ENCODE measurements around the gene SCTR. TPM values are rescaled to one million over a fixed set of nuclear protein-coding genes. Genes with fewer than 3 reads are reported as not detected.

The SCTR gene
- total RNA-seq, 1 experiment from 2014 or later, result not detected

GRCh38 chr2:119402106-119402505 lies 122.2 kb downstream of the SCTR start:
- BruUV-seq (replicated peaks), result no TSS peak
- intact Hi-C loops (cut with micrococcal nuclease; ENCODE audit: unreplicated experiment), result no loop called here
- Histone ChIP-seq H4K20me1 (ENCODE audit: insufficient read depth) (no peaks in the 10 kb centered on the region), H3K27me3 (ENCODE audit: insufficient read depth, low read depth) (no peaks in the 10 kb centered on the region), H3K36me3 (ENCODE audit: low read depth) (no peaks in the 10 kb centered on the region), H3K4me2 (no peak overlapping the region), H3K9me2 (ENCODE audit: insufficient read depth) (no peaks in the 10 kb centered on the region), H3F3A (ENCODE audit: insufficient read depth, low read depth) (peaks cover 17% of the 10 kb centered on the region; the same call in 1 of the 2 replicates), H2AFZ (no peak overlapping the region), H3K79me2 (ENCODE audit: low read depth) (no peaks in the 10 kb centered on the region), H3K27ac (no peak overlapping the region), H3K9me3 (ENCODE audit: insufficient read depth, low read depth) (no peaks in the 10 kb centered on the region), H3K4me3 (no peak overlapping the region), H3K4me1 (replicated peaks; ENCODE audit: insufficient read depth) (peaks cover 21% of the 10 kb centered on the region)
- DNase-seq, result no peak
- POLR2A ChIA-PET (ENCODE audit: unreplicated experiment), result no interaction called here
- CTCF ChIA-PET, result no interaction called here
- no peak for TF ChIP-seq EZH2 (IDR thresholded peaks at IDR 0.05; ENCODE audit: low read depth)
- TF ChIP-seq CTCF (conservative IDR thresholded peaks at IDR 0.05), result no peak

GRCh38 chr2:119397196-119397595 lies 127.1 kb downstream of the SCTR start:
- DNase-seq, result no peak
- no peak overlapping the region for H3K27ac ChIP-seq
- peaks cover 11% of the 10 kb centered on the region for H3K4me1 ChIP-seq (replicated peaks; ENCODE audit: insufficient read depth)
- no peaks in the 10 kb centered on the region for H3K9me2 ChIP-seq (ENCODE audit: insufficient read depth)
- no peaks in the 10 kb centered on the region for H3K79me2 ChIP-seq (ENCODE audit: low read depth)
- no peak overlapping the region for H3K4me3 ChIP-seq
- BruUV-seq (replicated peaks), result no TSS peak
- TF ChIP-seq EZH2 (IDR thresholded peaks at IDR 0.05; ENCODE audit: low read depth), result no peak
- no peak for TF ChIP-seq CTCF (conservative IDR thresholded peaks at IDR 0.05)
- H2AFZ ChIP-seq, result no peak overlapping the region
- ChIA-PET CTCF (interaction anchor here (1.0 kb wide), 1 partner anchor 513 kb away, joined by 3 read pairs; no protein-coding TSS in a partner anchor), POLR2A (ENCODE audit: unreplicated experiment) (no interaction called here)
- no peaks in the 10 kb centered on the region; the same call in 1 of the 2 replicates for H4K20me1 ChIP-seq (ENCODE audit: insufficient read depth)
- H3K9me3 ChIP-seq (ENCODE audit: insufficient read depth, low read depth), result no peaks in the 10 kb centered on the region
- H3K27me3 ChIP-seq (ENCODE audit: insufficient read depth, low read depth), result no peaks in the 10 kb centered on the region
- intact Hi-C loops (cut with micrococcal nuclease; ENCODE audit: unreplicated experiment), result no loop called here
- peaks cover 14% of the 10 kb centered on the region for H3F3A ChIP-seq (ENCODE audit: insufficient read depth, low read depth)
- no peaks in the 10 kb centered on the region for H3K36me3 ChIP-seq (ENCODE audit: low read depth)
- H3K4me2 ChIP-seq, result no peak overlapping the region

- Histone ChIP-seq H3K4me1 (replicated peaks; ENCODE audit: insufficient read depth) (peaks cover 26% of the 10 kb centered on the region), H4K20me1 (ENCODE audit: insufficient read depth) (no peaks in the 10 kb centered on the region; the same call in 1 of the 2 replicates), H3F3A (ENCODE audit: insufficient read depth, low read depth) (peaks cover 24% of the 10 kb centered on the region), H3K27ac (no peak overlapping the region), H3K27me3 (ENCODE audit: insufficient read depth, low read depth) (no peaks in the 10 kb centered on the region), H3K9me2 (ENCODE audit: insufficient read depth) (no peaks in the 10 kb centered on the region), H3K36me3 (ENCODE audit: low read depth) (no peaks in the 10 kb centered on the region), H3K4me2 (no peak overlapping the region), H3K4me3 (no peak overlapping the region), H2AFZ (no peak overlapping the region), H3K9me3 (ENCODE audit: insufficient read depth, low read depth) (no peaks in the 10 kb centered on the region), H3K79me2 (ENCODE audit: low read depth) (no peaks in the 10 kb centered on the region)
- DNase-seq, result no peak
- TF ChIP-seq EZH2 (IDR thresholded peaks at IDR 0.05; ENCODE audit: low read depth) (no peak), CTCF (conservative IDR thresholded peaks at IDR 0.05) (no peak)
- no TSS peak for BruUV-seq (replicated peaks)
- ChIA-PET CTCF (no interaction called here), POLR2A (ENCODE audit: unreplicated experiment) (no interaction called here)
- intact Hi-C loops (cut with micrococcal nuclease; ENCODE audit: unreplicated experiment), result no loop called here
Observed at GRCh38 chr2:119393971-119394748, 130.1 kb downstream of the SCTR start.

Other genes with a start within 250 kb of the SCTR start
- gene C2orf76, start 157.6 kb downstream of the SCTR start, total RNA-seq (2021), result 11.5 and 12.7 TPM in 2 replicates
- 128 and 265 TPM in 2 replicates for gene DBI, start 157.5 kb downstream of the SCTR start, total RNA-seq (2021)
- gene TMEM37, start 92.6 kb downstream of the SCTR start, total RNA-seq (2021), result 1.2 TPM in 2 replicates
- gene CFAP221, start 20.0 kb upstream of the SCTR start, total RNA-seq (2021), result not detected in 2 replicates
- gene TMEM177, start 154.7 kb upstream of the SCTR start, total RNA-seq (2021), result 18.2 and 18.4 TPM in 2 replicates
- gene PTPN4, start 235.4 kb upstream of the SCTR start, total RNA-seq (2021), result 46.6 and 60.7 TPM in 2 replicates

All from PC-9 (cell line).